DND-41 (cell line): ENCODE data around the gene NMRK1.

Experiments
- ATAC-seq: fragments of 200-7000 bp; cut with Tn5 transposase; 3 replicates; pipeline ENCODE4 v1.9.1; 2021; ENCODE audit warnings: low read depth; ENCODE audit not compliant: insufficient read depth
- DNase-seq: peaks from one replicate; pipeline ENCODE4 v3.0.0-alpha.2; 2020
- H2AFZ ChIP-seq: 2 replicates; pipeline ENCODE4 v1.6.0; 2012; ENCODE audit warnings: low read depth, low read length
- H3K27ac ChIP-seq: 2 replicates; pipeline ENCODE4 v1.5.1; 2012; ENCODE audit warnings: low read length, inconsistent platforms
- H3K27me3 ChIP-seq: fragments of 200-600 bp; sonication (generic); 2 replicates; pipeline ENCODE4 v1.6.0; 2012; ENCODE audit warnings: low read length, mild to moderate bottlenecking, inconsistent platforms; ENCODE audit not compliant: insufficient read depth, poor library complexity
- H3K36me3 ChIP-seq: 2 replicates; pipeline ENCODE4 v1.5.1; 2012; ENCODE audit warnings: low read length, inconsistent platforms; ENCODE audit not compliant: insufficient read depth
- H3K4me1 ChIP-seq: 2 replicates; pipeline ENCODE4 v1.5.1; 2012; ENCODE audit warnings: mild to moderate bottlenecking, low read length; ENCODE audit not compliant: insufficient read depth
- H3K4me2 ChIP-seq: 2 replicates; pipeline ENCODE4 v1.6.0; 2012; ENCODE audit warnings: mild to moderate bottlenecking, moderate library complexity, low read length, inconsistent platforms; ENCODE audit not compliant: insufficient read depth
- H3K4me3 ChIP-seq, 2 experiments: fragments of 200-600 bp in 1 of 2; shearing (Covaris generic) in 1 of 2; 2 replicates each; pipeline ENCODE4 v1.5.1; 2012 to 2016; ENCODE audit warnings: inconsistent platforms in 2 of 2, low read length in 2 of 2, mild to moderate bottlenecking in 2 of 2, low read depth in 1 of 2, moderate library complexity in 1 of 2
- H3K79me2 ChIP-seq: 2 replicates; pipeline ENCODE4 v1.6.0; 2012; ENCODE audit warnings: low read length, inconsistent platforms; ENCODE audit not compliant: insufficient read depth
- H3K9ac ChIP-seq: 2 replicates; pipeline ENCODE4 v1.6.0; 2012; ENCODE audit warnings: low read depth, mild to moderate bottlenecking, inconsistent platforms, low read length, moderate library complexity
- H3K9me3 ChIP-seq: 2 replicates; pipeline ENCODE4 v1.5.1; 2012; ENCODE audit warnings: low read length, moderate library complexity, mild to moderate bottlenecking, inconsistent platforms; ENCODE audit not compliant: insufficient read depth, severe bottlenecking
- H4K20me1 ChIP-seq: 2 replicates; pipeline ENCODE4 v1.6.0; 2012; ENCODE audit warnings: low read length; ENCODE audit not compliant: insufficient read depth
- CTCF ChIP-seq: IDR thresholded peaks from 2 replicates; pipeline ENCODE4 v1.5.1; 2012; ENCODE audit warnings: borderline replicate concordance, low read length, moderate library complexity, mild to moderate bottlenecking; ENCODE audit not compliant: poor library complexity, severe bottlenecking; ENCODE audit errors: extremely low read depth
- EZH2 ChIP-seq: IDR thresholded peaks from 3 replicates; pipeline ENCODE4 v1.6.1; 2012; ENCODE audit warnings: borderline replicate concordance, low read depth, mild to moderate bottlenecking, moderate library complexity, low read length, inconsistent platforms; ENCODE audit not compliant: severe bottlenecking

NMRK1 gene

GRCh38 chr9:75019654-75020053, 68.3 kb downstream of the NMRK1 start:
- no peak for ATAC-seq
- TF ChIP-seq EZH2 (no peak), CTCF (no peak)
- Histone ChIP-seq H3K9ac (no peak overlapping the region), H3K4me1 (peaks cover 29% of the 10 kb centered on the region), H3K36me3 (peaks cover 21% of the 10 kb centered on the region), H2AFZ (no peak overlapping the region), H3K4me2 (no peak overlapping the region), H3K4me3 (no peak overlapping the region), H3K79me2 (peaks cover 62% of the 10 kb centered on the region), H4K20me1 (no peaks in the 10 kb centered on the region; the same call in 1 of the 2 replicates), H3K9me3 (no peaks in the 10 kb centered on the region), H3K27me3 (no peaks in the 10 kb centered on the region), H3K27ac (no peak overlapping the region)
- no peak for DNase-seq

- no peak overlapping the region for H2AFZ ChIP-seq
- DNase-seq: no peak
- H3K9ac ChIP-seq: no peak overlapping the region
- no peaks in the 10 kb centered on the region for H3K27me3 ChIP-seq
- peaks cover 19% of the 10 kb centered on the region for H3K36me3 ChIP-seq
- H3K27ac ChIP-seq: no peak overlapping the region
- H3K4me1 ChIP-seq: peaks cover 23% of the 10 kb centered on the region
- no peak for ATAC-seq
- no peak overlapping the region for H3K4me3 ChIP-seq
- H3K9me3 ChIP-seq: no peaks in the 10 kb centered on the region
- no peaks in the 10 kb centered on the region; the same call in 1 of the 2 replicates for H4K20me1 ChIP-seq
- no peak overlapping the region for H3K4me2 ChIP-seq
- TF ChIP-seq EZH2: no peak
- TF ChIP-seq CTCF: no peak
- H3K79me2 ChIP-seq: peaks cover 56% of the 10 kb centered on the region
These were observed 68.9 kb downstream of the NMRK1 start for GRCh38 chr9:75019022-75019421.

GRCh38 chr9:75017378-75017777, 70.6 kb downstream of the NMRK1 start:
- Histone ChIP-seq H3K27me3 (no peaks in the 10 kb centered on the region), H3K27ac (no peak overlapping the region), H3K9me3 (no peaks in the 10 kb centered on the region), H2AFZ (no peak overlapping the region), H3K4me3 (no peak overlapping the region), H3K79me2 (peaks cover 41% of the 10 kb centered on the region), H3K4me1 (peaks cover 14% of the 10 kb centered on the region), H3K36me3 (peaks cover 23% of the 10 kb centered on the region), H3K9ac (no peak overlapping the region), H3K4me2 (no peak overlapping the region), H4K20me1 (no peaks in the 10 kb centered on the region; the same call in 1 of the 2 replicates)
- ATAC-seq: no peak
- TF ChIP-seq CTCF: no peak
- no peak for TF ChIP-seq EZH2
- no peak for DNase-seq

- Histone ChIP-seq H3K9ac (no peak overlapping the region), H3K9me3 (no peaks in the 10 kb centered on the region), H3K36me3 (peaks cover 42% of the 10 kb centered on the region), H2AFZ (no peak overlapping the region), H3K79me2 (peaks cover 10% of the 10 kb centered on the region), H4K20me1 (no peaks in the 10 kb centered on the region; the same call in 1 of the 2 replicates), H3K27ac (no peak overlapping the region), H3K4me2 (no peak overlapping the region), H3K27me3 (no peaks in the 10 kb centered on the region), H3K4me3 (no peak overlapping the region), H3K4me1 (peaks cover 2% of the 10 kb centered on the region; the same call in 1 of the 2 replicates)
- TF ChIP-seq CTCF (no peak), EZH2 (no peak)
- ATAC-seq: no peak
- DNase-seq: no peak
These were observed 74.2 kb downstream of the NMRK1 start for GRCh38 chr9:75013735-75014134.
